Hepatocyte (in vitro differentiated cells): ENCODE measurements around the gene BSN. TPM values are rescaled to one million over a fixed set of nuclear protein-coding genes. Genes with fewer than 3 reads are reported as not detected.

ENCODE experiments used
- DNase-seq: peaks from one replicate; pipeline ENCODE4 v3.0.0-alpha.2; 2016; ENCODE audit warnings: low spot score
- H2AFZ ChIP-seq: fragments of 200-600 bp; sonication (generic); 2 replicates; pipeline ENCODE4 v1.6.0; 2016; ENCODE audit warnings: antibody characterized with exemption, mild to moderate bottlenecking
- H3K27ac ChIP-seq: fragments of 200-600 bp; sonication (generic); 2 replicates; pipeline ENCODE4 v1.5.1; 2016; ENCODE audit warnings: mild to moderate bottlenecking
- H3K27me3 ChIP-seq: fragments of 200-600 bp; sonication (generic); 2 replicates; pipeline ENCODE4 v1.6.1; 2016
- H3K36me3 ChIP-seq: fragments of 200-600 bp; sonication (generic); replicated peaks from 2 replicates; pipeline ENCODE4 v1.5.1; 2016; ENCODE audit warnings: low read depth; ENCODE audit not compliant: insufficient read depth
- H3K4me1 ChIP-seq: fragments of 200-600 bp; sonication (generic); 2 replicates; pipeline ENCODE4 v1.5.1; 2016; ENCODE audit warnings: mild to moderate bottlenecking, moderate library complexity; ENCODE audit not compliant: insufficient read depth
- H3K4me2 ChIP-seq: fragments of 200-600 bp; sonication (generic); 2 replicates; pipeline ENCODE4 v1.6.0; 2016
- H3K4me3 ChIP-seq: fragments of 200-600 bp; sonication (generic); 2 replicates; pipeline ENCODE4 v1.5.1; 2016; ENCODE audit warnings: mild to moderate bottlenecking
- H3K79me2 ChIP-seq: fragments of 200-600 bp; sonication (generic); 2 replicates; pipeline ENCODE4 v1.6.0; 2017; ENCODE audit warnings: mild to moderate bottlenecking
- H3K9me2 ChIP-seq: fragments of 200-600 bp; sonication (generic); replicated peaks from 2 replicates; pipeline ENCODE4 v1.6.0; 2017; ENCODE audit warnings: mild to moderate bottlenecking; ENCODE audit not compliant: insufficient read depth
- H3K9me3 ChIP-seq: fragments of 200-600 bp; sonication (generic); 2 replicates; pipeline ENCODE4 v1.5.1; 2016; ENCODE audit warnings: low read depth, mild to moderate bottlenecking
- H4K20me1 ChIP-seq: fragments of 200-600 bp; sonication (generic); 2 replicates; pipeline ENCODE4 v1.6.0; 2016; ENCODE audit warnings: mild to moderate bottlenecking; ENCODE audit not compliant: insufficient read depth, poor library complexity, severe bottlenecking
- CTCF ChIP-seq: fragments of 200-600 bp; sonication (generic); IDR thresholded peaks from 2 replicates; pipeline ENCODE4 v1.5.1; 2016; ENCODE audit warnings: antibody characterized with exemption, mild to moderate bottlenecking; ENCODE audit not compliant: poor library complexity
- EZH2 ChIP-seq: fragments of 200-600 bp; sonication (generic); IDR thresholded peaks from 2 replicates; pipeline ENCODE4 v1.6.1; 2016; ENCODE audit warnings: antibody characterized with exemption, mild to moderate bottlenecking, borderline replicate concordance
- EZH2phosphoT487 ChIP-seq: fragments of 200-600 bp; sonication (generic); IDR thresholded peaks from one replicate; pipeline ENCODE4 v1.6.1; 2018; ENCODE audit warnings: antibody characterized with exemption, mild to moderate bottlenecking, low read depth, moderate library complexity; ENCODE audit not compliant: unreplicated experiment, severe bottlenecking
- WGBS: methylation state at CpG from one replicate; pipeline ENCODE4 v1.1.6; 2016; ENCODE audit warnings: low lambda C conversion rate; ENCODE audit errors: missing lambda C conversion rate; 5-methylcytosine and 5-hydroxymethylcytosine counted together
- polyA plus RNA-seq: library from polyadenylated mRNA; unstranded; fragments of >200 nt; fragmentation: Nextera tagmentation; extraction: Ambion mirVana; gene quantifications from 2 replicates; pipeline ENCODE4 v1.2.1, GENCODE V29; 2016
- total RNA-seq: library from RNA; depleted of rRNA; stranded (reverse); fragments of >200 nt; gene quantifications from 2 replicates; pipeline ENCODE4 v1.2.3, GENCODE V29; 2014

The BSN gene
- total and polyA plus RNA-seq, 2 experiments from 2014 or later = 0.37 to 0.44 TPM

GRCh38 chr3:49655731-49656285, 101.5 kb downstream of the BSN start:
- Histone ChIP-seq H3K4me1 (peaks cover 3% of the 10 kb centered on the region), H2AFZ (no peak overlapping the region), H3K36me3 (no peaks in the 10 kb centered on the region), H3K4me3 (no peak overlapping the region), H3K9me2 (no peaks in the 10 kb centered on the region), H3K79me2 (no peaks in the 10 kb centered on the region), H3K27me3 (no peaks in the 10 kb centered on the region), H3K27ac (no peak overlapping the region), H4K20me1 (no peaks in the 10 kb centered on the region), H3K4me2 (no peak overlapping the region), H3K9me3 (no peaks in the 10 kb centered on the region)
- no peak for DNase-seq
- TF ChIP-seq EZH2phosphoT487 (no peak), CTCF (no peak), EZH2 (no peak)
- 92% methylated on average over 19 of the region's 19 CpGs for WGBS

- H3K27ac ChIP-seq = no peak overlapping the region
- H3K79me2 ChIP-seq = no peaks in the 10 kb centered on the region
- no peak for DNase-seq
- TF ChIP-seq CTCF = no peak
- TF ChIP-seq EZH2phosphoT487 = no peak
- TF ChIP-seq EZH2 = no peak
- H3K36me3 ChIP-seq = no peaks in the 10 kb centered on the region
- H3K9me3 ChIP-seq = no peaks in the 10 kb centered on the region
- no peaks in the 10 kb centered on the region for H3K27me3 ChIP-seq
- WGBS = 87% methylated on average over 18 of the region's 18 CpGs
- no peak overlapping the region for H2AFZ ChIP-seq
- no peak overlapping the region for H3K4me2 ChIP-seq
- no peaks in the 10 kb centered on the region for H4K20me1 ChIP-seq
- H3K4me1 ChIP-seq = peaks cover 3% of the 10 kb centered on the region
- no peak overlapping the region for H3K4me3 ChIP-seq
- H3K9me2 ChIP-seq = no peaks in the 10 kb centered on the region
Observed at GRCh38 chr3:49656541-49657112, 102.3 kb downstream of the BSN start.

- no peaks in the 10 kb centered on the region for H4K20me1 ChIP-seq
- H3K9me2 ChIP-seq = no peaks in the 10 kb centered on the region
- no peaks in the 10 kb centered on the region for H3K27me3 ChIP-seq
- H3K4me3 ChIP-seq = no peak overlapping the region
- no peak overlapping the region for H3K27ac ChIP-seq
- H3K4me2 ChIP-seq = no peak overlapping the region
- H3K36me3 ChIP-seq = no peaks in the 10 kb centered on the region
- no peak for DNase-seq
- peaks cover 3% of the 10 kb centered on the region for H3K4me1 ChIP-seq
- no peak overlapping the region for H2AFZ ChIP-seq
- no peaks in the 10 kb centered on the region for H3K9me3 ChIP-seq
- no peak for TF ChIP-seq EZH2
- TF ChIP-seq EZH2phosphoT487 = no peak
- no peak for TF ChIP-seq CTCF
- WGBS = 94% methylated on average over 36 of the region's 36 CpGs
- H3K79me2 ChIP-seq = no peaks in the 10 kb centered on the region
Observed at GRCh38 chr3:49657208-49657915, 103.1 kb downstream of the BSN start.
